MCF 10A (cell line): ENCODE data around the gene RPS5. TPM values are rescaled to one million over a fixed set of nuclear protein-coding genes. Genes with fewer than 3 reads are reported as not detected.
"Not testable (repeated sequence)": the region's sequence is repeated elsewhere in the genome, so short reads cannot be mapped to it uniquely, and the experiment has no call there.

Source experiments
- BruUV-seq: library from RNA; stranded (reverse); fragments of 400-500 nt; replicated peaks from 2 replicates; lab custom pipeline; 2021; lab: Mats Ljungman, UMichigan
- CTCF ChIA-PET: fragments of 300-600 bp; sonication (Branson Sonifier 250); formaldehyde crosslinking; extraction: SDS; loops from one replicate; lab custom pipeline; 2021; ENCODE audit warnings: antibody characterized with exemption, inconsistent platforms; lab: Yijun Ruan, JAX
- POLR2A ChIA-PET: fragments of 300-600, 350-650 bp; sonication (Branson Sonifier 250); formaldehyde crosslinking; extraction: SDS; loops from one replicate; lab custom pipeline; 2020; ENCODE audit warnings: antibody characterized with exemption, inconsistent platforms; lab: Yijun Ruan, JAX
- DNase-seq: peaks from one replicate; pipeline ENCODE4 v3.0.0-alpha.2; 2018; ENCODE audit not compliant: unreplicated experiment
- H3K27ac Mint-ChIP-seq: one replicate; pipeline ENCODE4 v1.8.0; 2022; ENCODE audit warnings: mild to moderate bottlenecking, low read depth, mixed read lengths; ENCODE audit not compliant: unreplicated experiment
- H3K27me3 Mint-ChIP-seq: one replicate; pipeline ENCODE4 v1.8.0; 2022; ENCODE audit warnings: mixed read lengths; ENCODE audit not compliant: insufficient read depth, unreplicated experiment
- H3K36me3 Mint-ChIP-seq: one replicate; pipeline ENCODE4 v1.8.0; 2022; ENCODE audit warnings: mild to moderate bottlenecking, moderate library complexity, mixed read lengths; ENCODE audit not compliant: insufficient read depth, unreplicated experiment
- H3K4me1 Mint-ChIP-seq: one replicate; pipeline ENCODE4 v1.8.0; 2022; ENCODE audit warnings: mixed read lengths; ENCODE audit not compliant: insufficient read depth, unreplicated experiment
- H3K4me3 Mint-ChIP-seq: one replicate; pipeline ENCODE4 v1.8.0; 2022; ENCODE audit warnings: mild to moderate bottlenecking, moderate library complexity, mixed read lengths; ENCODE audit not compliant: unreplicated experiment
- H3K9me3 Mint-ChIP-seq: one replicate; pipeline ENCODE4 v1.8.0; 2022; ENCODE audit warnings: mixed read lengths; ENCODE audit not compliant: unreplicated experiment
- intact Hi-C: fragments of 100-400 bp; cut with micrococcal nuclease; formaldehyde crosslinking; loops from 2 replicates; pipeline ENCODE4 v1.14.1; 2022
- total RNA-seq: library from RNA; stranded (reverse); gene quantifications from 2 replicates; pipeline ENCODE4 v1.2.3, GENCODE V29; 2022
- TF ChIP-seq, protein P1 (sequence below): fragments of 200-600 bp; IDR thresholded peaks from one replicate; pipeline ENCODE4 v1.8.0; 2022; ENCODE audit warnings: antibody characterized with exemption, mild to moderate bottlenecking; ENCODE audit not compliant: unreplicated experiment

RPS5 gene
- total RNA-seq, 1 experiment from 2014 or later: 1,779 TPM

DNA sequence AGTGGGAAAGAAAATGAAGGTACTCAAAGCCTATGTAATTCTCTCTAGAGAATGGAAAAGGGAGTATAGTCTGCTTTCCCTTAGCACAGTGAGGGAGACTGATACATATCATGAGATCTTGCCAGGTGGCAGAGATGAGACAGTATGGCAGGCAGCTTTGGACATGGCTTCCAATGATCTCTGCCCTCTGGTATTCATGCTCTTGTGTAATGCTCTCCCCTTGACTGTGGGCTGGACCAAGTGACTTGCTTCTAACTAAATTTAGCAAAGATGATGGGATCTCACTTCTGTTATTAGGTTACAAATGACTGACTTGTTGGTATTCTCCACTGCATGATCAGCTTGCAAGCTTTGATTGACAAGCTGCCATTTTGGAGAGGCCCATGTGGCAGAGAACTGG lies 42.7 kb downstream of the RPS5 start:
- Mint-ChIP-seq H3K4me1 (no peaks in the 10 kb centered on the region), H3K27me3 (no peaks in the 10 kb centered on the region), H3K4me3 (no peak overlapping the region), H3K27ac (no peak overlapping the region), H3K36me3 (peaks cover 7% of the 10 kb centered on the region), H3K9me3 (peaks cover 8% of the 10 kb centered on the region)
- CTCF ChIA-PET: interaction anchor here (0.7 kb wide), 1 partner anchor 52 kb away, joined by 3 read pairs; no protein-coding TSS in a partner anchor
- POLR2A ChIA-PET: interaction anchor here (1.3 to 1.8 kb wide), 3 partner anchors 15 to 31 kb away, joined by 3 to 12 read pairs (median 4); partner anchors contain the start of gene ZNF584
- TF ChIP-seq, protein P1, sequence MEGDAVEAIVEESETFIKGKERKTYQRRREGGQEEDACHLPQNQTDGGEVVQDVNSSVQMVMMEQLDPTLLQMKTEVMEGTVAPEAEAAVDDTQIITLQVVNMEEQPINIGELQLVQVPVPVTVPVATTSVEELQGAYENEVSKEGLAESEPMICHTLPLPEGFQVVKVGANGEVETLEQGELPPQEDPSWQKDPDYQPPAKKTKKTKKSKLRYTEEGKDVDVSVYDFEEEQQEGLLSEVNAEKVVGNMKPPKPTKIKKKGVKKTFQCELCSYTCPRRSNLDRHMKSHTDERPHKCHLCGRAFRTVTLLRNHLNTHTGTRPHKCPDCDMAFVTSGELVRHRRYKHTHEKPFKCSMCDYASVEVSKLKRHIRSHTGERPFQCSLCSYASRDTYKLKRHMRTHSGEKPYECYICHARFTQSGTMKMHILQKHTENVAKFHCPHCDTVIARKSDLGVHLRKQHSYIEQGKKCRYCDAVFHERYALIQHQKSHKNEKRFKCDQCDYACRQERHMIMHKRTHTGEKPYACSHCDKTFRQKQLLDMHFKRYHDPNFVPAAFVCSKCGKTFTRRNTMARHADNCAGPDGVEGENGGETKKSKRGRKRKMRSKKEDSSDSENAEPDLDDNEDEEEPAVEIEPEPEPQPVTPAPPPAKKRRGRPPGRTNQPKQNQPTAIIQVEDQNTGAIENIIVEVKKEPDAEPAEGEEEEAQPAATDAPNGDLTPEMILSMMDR: no peak
- no peak for DNase-seq
- intact Hi-C loops: no loop called here
- no TSS peak for BruUV-seq

DNA sequence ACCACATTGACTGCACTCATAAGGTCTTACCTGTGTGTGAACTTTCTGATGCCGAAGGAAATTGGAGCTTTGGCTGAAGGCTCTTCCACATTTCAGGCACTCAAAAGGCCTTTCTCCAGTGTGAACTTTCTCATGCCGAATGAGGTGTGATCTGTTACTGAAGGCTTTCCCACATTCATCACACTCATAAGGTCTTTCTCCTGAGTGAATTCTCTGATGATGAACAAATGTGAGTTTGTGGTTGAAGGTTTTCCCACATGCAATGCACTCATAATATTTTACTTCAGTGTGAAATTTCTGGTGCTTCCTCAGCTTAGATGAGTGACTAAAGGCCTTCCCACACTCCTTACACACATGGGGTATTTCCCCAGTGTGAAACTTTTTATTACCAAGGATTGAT lies 47.1 kb downstream of the RPS5 start:
- Mint-ChIP-seq H3K36me3 (peaks cover 7% of the 10 kb centered on the region), H3K27ac (no peak overlapping the region), H3K4me1 (no peaks in the 10 kb centered on the region), H3K27me3 (no peaks in the 10 kb centered on the region), H3K4me3 (no peak overlapping the region), H3K9me3 (peaks cover 18% of the 10 kb centered on the region)
- TF ChIP-seq, protein P1: no peak
- DNase-seq: no peak
- POLR2A ChIA-PET: interaction anchor here (0.7 to 1.2 kb wide), 2 partner anchors 16 to 26 kb away, joined by 3 read pairs; partner anchors contain the start of gene ZNF584
- BruUV-seq: no TSS peak
- CTCF ChIA-PET: interaction anchor here (1.2 kb wide), 1 partner anchor 15 kb away, joined by 3 read pairs; no protein-coding TSS in a partner anchor
- intact Hi-C loops: no loop called here

DNA sequence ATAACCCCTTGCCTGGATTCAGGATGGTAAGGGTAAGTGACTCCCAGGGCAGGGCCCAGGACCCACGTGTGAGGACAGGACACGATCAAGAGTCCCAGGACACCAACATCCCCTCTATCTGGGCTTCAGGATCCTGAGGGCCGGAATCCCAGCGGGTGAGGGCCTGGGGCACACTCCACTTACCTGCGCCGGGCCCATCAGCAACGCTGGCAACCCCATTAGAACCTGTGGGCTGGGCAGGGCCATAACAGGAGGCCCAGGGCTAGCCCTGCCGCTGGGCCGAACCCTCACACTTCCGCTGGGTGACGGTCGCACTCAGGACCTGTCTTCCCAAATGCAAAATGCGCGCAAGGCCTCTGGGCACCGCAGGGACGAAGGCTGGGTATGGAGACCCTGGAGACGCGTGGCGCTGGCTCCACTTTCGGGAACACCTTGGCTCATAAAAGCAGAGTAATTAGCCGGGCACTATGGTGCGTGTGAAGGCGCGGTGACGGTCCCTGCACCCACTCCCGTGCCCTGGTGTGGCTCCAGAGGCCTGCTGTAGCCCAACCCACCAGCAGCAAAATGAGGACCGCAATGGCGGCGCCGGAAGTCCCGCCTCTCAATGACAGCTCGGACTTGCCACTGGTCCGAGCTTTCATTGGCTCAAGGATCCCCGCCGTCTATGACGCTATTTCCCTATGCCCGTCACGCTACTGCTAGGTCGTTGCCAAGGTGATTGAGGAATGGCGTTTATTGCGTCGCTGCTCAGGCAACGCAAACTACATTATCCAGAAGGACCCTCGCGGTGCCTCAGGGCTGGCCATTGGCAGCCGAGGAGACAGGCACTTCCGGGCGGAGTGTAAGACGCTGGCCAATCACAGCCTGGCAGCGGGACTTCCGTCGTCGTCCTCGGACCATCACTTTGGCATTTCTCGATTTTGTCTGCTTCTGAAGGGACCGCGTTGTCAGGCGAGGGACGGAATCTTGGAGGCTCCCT lies 52.8 kb downstream of the RPS5 start, which contains the start of gene ZNF132:
Gene ZNF132 (minus strand): TSS at position 578 of the 979 bp plus-strand sequence. CDS start 332 bp downstream, at position 246.
- H3K27ac Mint-ChIP-seq: no peak within 1 kb of the TSS
- peaks cover 17% of the 10 kb centered on the region for H3K9me3 Mint-ChIP-seq
- TF ChIP-seq, protein P1: no peak
- no peaks in the 10 kb centered on the region for H3K36me3 Mint-ChIP-seq
- no peak for DNase-seq
- no peak within 1 kb of the TSS for H3K4me3 Mint-ChIP-seq
- intact Hi-C loops: no loop called here
- ChIA-PET POLR2A (no interaction called here), CTCF (interaction anchor here (0.6 to 1.0 kb wide), 2 partner anchors 21 to 1335 kb away, joined by 3 to 4 read pairs; no protein-coding TSS in a partner anchor)
- H3K4me1 Mint-ChIP-seq: no peaks in the 10 kb centered on the region
- BruUV-seq: no TSS peak
- no peaks in the 10 kb centered on the region for H3K27me3 Mint-ChIP-seq

DNA sequence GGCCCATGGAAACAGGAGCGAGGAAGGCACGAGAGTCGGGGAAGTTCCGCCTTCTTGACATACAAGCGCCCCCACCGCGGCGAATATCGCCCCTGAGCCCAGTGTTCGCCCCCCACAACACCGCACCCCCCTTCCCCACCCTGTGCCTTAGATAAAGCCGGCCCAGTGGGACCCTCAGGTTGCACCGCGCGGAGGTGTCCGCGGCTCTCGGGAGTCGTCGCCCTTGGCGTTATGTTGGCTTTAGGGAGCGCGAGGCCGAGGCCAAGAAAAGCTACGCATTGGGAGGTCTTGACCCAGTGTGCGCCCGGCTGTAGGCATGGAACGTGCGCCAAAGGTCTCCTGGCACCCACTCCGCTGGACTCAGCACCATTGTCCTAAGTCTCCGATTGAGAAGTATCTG lies 53.5 kb downstream of the RPS5 start:
- no peaks in the 10 kb centered on the region for H3K36me3 Mint-ChIP-seq
- no peak overlapping the region for H3K27ac Mint-ChIP-seq
- intact Hi-C loops: no loop called here
- H3K9me3 Mint-ChIP-seq: peaks cover 17% of the 10 kb centered on the region
- H3K4me1 Mint-ChIP-seq: no peaks in the 10 kb centered on the region
- no peak overlapping the region for H3K4me3 Mint-ChIP-seq
- no peaks in the 10 kb centered on the region for H3K27me3 Mint-ChIP-seq
- ChIA-PET POLR2A (no interaction called here), CTCF (no interaction called here)
- TF ChIP-seq, protein P1: no peak
- no TSS peak for BruUV-seq
- DNase-seq: no peak

DNA sequence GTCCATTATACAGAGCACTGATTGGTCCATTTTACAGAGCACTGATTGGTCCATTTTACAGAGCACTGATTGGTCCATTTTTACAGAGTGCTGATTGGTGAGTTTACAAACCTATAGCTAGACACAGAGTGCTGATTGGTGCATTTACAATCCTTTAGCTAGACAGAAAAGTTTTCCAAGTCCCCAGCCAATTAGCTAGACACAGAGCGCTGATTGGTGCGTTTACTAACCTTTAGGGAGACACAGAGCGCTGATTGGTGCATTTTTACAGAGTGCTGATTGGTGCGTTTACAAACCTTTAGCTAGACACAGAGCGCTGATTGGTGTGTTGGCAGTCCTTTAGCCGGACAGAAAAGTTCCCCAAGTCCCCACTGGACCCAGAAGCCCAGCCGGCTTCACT lies 55.9 kb downstream of the RPS5 start:
- DNase-seq, CTCF ChIA-PET, H3K27ac Mint-ChIP-seq, intact Hi-C loops, BruUV-seq, H3K27me3 Mint-ChIP-seq, H3K4me3 Mint-ChIP-seq, H3K36me3 Mint-ChIP-seq, H3K4me1 Mint-ChIP-seq: not testable (repeated sequence)
- H3K9me3 Mint-ChIP-seq: peaks cover 16% of the 10 kb centered on the region
- POLR2A ChIA-PET: interaction anchor here (0.6 kb wide), 2 partner anchors 24 to 1203 kb away, joined by 3 read pairs; partner anchors contain the start of gene ZNF805
